Mononuclear cell (primary cell): ENCODE measurements around the gene PTPRK. TPM values are rescaled to one million over a fixed set of nuclear protein-coding genes. Genes with fewer than 3 reads are reported as not detected.

Experiments used
- H3K27me3 ChIP-seq: 2 replicates; pipeline ENCODE4 v1.6.0; 2011; ENCODE audit warnings: low read length, control low read depth; ENCODE audit not compliant: insufficient read depth
- H3K4me1 ChIP-seq: 2 replicates; pipeline ENCODE4 v1.5.1; 2011; ENCODE audit warnings: mild to moderate bottlenecking, low read length, control low read depth; ENCODE audit not compliant: insufficient read depth
- H3K4me3 ChIP-seq: 2 replicates; pipeline ENCODE4 v1.5.1; 2011; ENCODE audit warnings: mild to moderate bottlenecking, low read length, moderate library complexity
- H3K9me3 ChIP-seq: 2 replicates; pipeline ENCODE4 v1.5.1; 2011; ENCODE audit warnings: low read depth, mild to moderate bottlenecking, control low read depth, low read length
- total RNA-seq: library from RNA; depleted of rRNA; stranded (reverse); fragments of >200 nt; gene quantifications from one replicate; pipeline ENCODE4 v1.2.3, GENCODE V29; 2012

Gene PTPRK
- total RNA-seq, 1 donor = 3.4 TPM

- peaks cover 2% of the 10 kb centered on the region for H3K27me3 ChIP-seq
- H3K4me3 ChIP-seq = no peak overlapping the region
- no peaks in the 10 kb centered on the region for H3K9me3 ChIP-seq
- no peaks in the 10 kb centered on the region for H3K4me1 ChIP-seq
Observed at GRCh38 chr6:128350416-128351254, 169.8 kb downstream of the PTPRK start.

GRCh38 chr6:128347123-128347522, 173.3 kb downstream of the PTPRK start:
- H3K4me3 ChIP-seq = no peak overlapping the region
- peaks cover 2% of the 10 kb centered on the region for H3K27me3 ChIP-seq

GRCh38 chr6:128346569-128346968, 173.8 kb downstream of the PTPRK start:
- Histone ChIP-seq H3K4me3 (no peak overlapping the region), H3K27me3 (peaks cover 2% of the 10 kb centered on the region), H3K4me1 (no peaks in the 10 kb centered on the region), H3K9me3 (no peaks in the 10 kb centered on the region)

More at GRCh38 chr6:128347123-128347522, 173.3 kb downstream of the PTPRK start:
- H3K9me3 ChIP-seq = no peaks in the 10 kb centered on the region
- H3K4me1 ChIP-seq = no peaks in the 10 kb centered on the region

- H3K4me3 ChIP-seq = no peak overlapping the region
- no peaks in the 10 kb centered on the region for H3K4me1 ChIP-seq
- no peaks in the 10 kb centered on the region for H3K9me3 ChIP-seq
- H3K27me3 ChIP-seq = peaks cover 2% of the 10 kb centered on the region
Observed at GRCh38 chr6:128345278-128345677, 175.1 kb downstream of the PTPRK start.

GRCh38 chr6:128343706-128344105, 176.7 kb downstream of the PTPRK start:
- Histone ChIP-seq H3K4me3 (no peak overlapping the region), H3K9me3 (no peaks in the 10 kb centered on the region), H3K27me3 (peaks cover 2% of the 10 kb centered on the region), H3K4me1 (no peaks in the 10 kb centered on the region)

- Histone ChIP-seq H3K4me1 (no peaks in the 10 kb centered on the region), H3K9me3 (no peaks in the 10 kb centered on the region), H3K27me3 (no peaks in the 10 kb centered on the region), H3K4me3 (no peak overlapping the region)
Observed at GRCh38 chr6:128339635-128340450, 180.6 kb downstream of the PTPRK start.

GRCh38 chr6:128337619-128338018, 182.8 kb downstream of the PTPRK start:
- no peaks in the 10 kb centered on the region for H3K9me3 ChIP-seq
- H3K4me3 ChIP-seq = no peak overlapping the region
- H3K27me3 ChIP-seq = no peaks in the 10 kb centered on the region
- H3K4me1 ChIP-seq = no peaks in the 10 kb centered on the region

GRCh38 chr6:128336436-128337095, 183.8 kb downstream of the PTPRK start:
- Histone ChIP-seq H3K27me3 (no peaks in the 10 kb centered on the region), H3K4me3 (no peak overlapping the region), H3K4me1 (no peaks in the 10 kb centered on the region), H3K9me3 (no peaks in the 10 kb centered on the region)

GRCh38 chr6:128335963-128336362, 184.4 kb downstream of the PTPRK start:
- no peaks in the 10 kb centered on the region for H3K9me3 ChIP-seq
- no peaks in the 10 kb centered on the region for H3K27me3 ChIP-seq
- H3K4me3 ChIP-seq = no peak overlapping the region
- no peaks in the 10 kb centered on the region for H3K4me1 ChIP-seq

GRCh38 chr6:128333581-128334223, 186.7 kb downstream of the PTPRK start:
- Histone ChIP-seq H3K27me3 (no peaks in the 10 kb centered on the region), H3K4me3 (no peak overlapping the region), H3K9me3 (no peaks in the 10 kb centered on the region), H3K4me1 (no peaks in the 10 kb centered on the region)

- Histone ChIP-seq H3K9me3 (no peaks in the 10 kb centered on the region), H3K27me3 (no peaks in the 10 kb centered on the region), H3K4me3 (no peak overlapping the region), H3K4me1 (no peaks in the 10 kb centered on the region)
Observed at GRCh38 chr6:128327890-128328289, 192.5 kb downstream of the PTPRK start.

GRCh38 chr6:128323011-128323410, 197.4 kb downstream of the PTPRK start:
- no peaks in the 10 kb centered on the region for H3K4me1 ChIP-seq
- no peak overlapping the region for H3K4me3 ChIP-seq
- no peaks in the 10 kb centered on the region for H3K9me3 ChIP-seq
- H3K27me3 ChIP-seq = no peaks in the 10 kb centered on the region

GRCh38 chr6:128319946-128320345, 200.5 kb downstream of the PTPRK start:
- Histone ChIP-seq H3K27me3 (no peaks in the 10 kb centered on the region), H3K9me3 (no peaks in the 10 kb centered on the region), H3K4me3 (no peak overlapping the region), H3K4me1 (no peaks in the 10 kb centered on the region)

- no peak overlapping the region for H3K4me3 ChIP-seq
- no peaks in the 10 kb centered on the region for H3K4me1 ChIP-seq
- no peaks in the 10 kb centered on the region for H3K9me3 ChIP-seq
Observed at GRCh38 chr6:128319157-128319556, 201.2 kb downstream of the PTPRK start.

More at GRCh38 chr6:128319157-128319556, 201.2 kb downstream of the PTPRK start:
- no peaks in the 10 kb centered on the region for H3K27me3 ChIP-seq
